Suppressor macrophage (primary cell): Measurements from ENCODE around the gene IRX6.
A peak's percentile ranks its signal among the peaks of the same experiment; 100 is the strongest.

Experiments
- DNase-seq, 4 experiments: peaks; one replicate each; pipeline ENCODE4 v3.0.0-alpha.2; 2020 to 2022

IRX6 gene

DNA sequence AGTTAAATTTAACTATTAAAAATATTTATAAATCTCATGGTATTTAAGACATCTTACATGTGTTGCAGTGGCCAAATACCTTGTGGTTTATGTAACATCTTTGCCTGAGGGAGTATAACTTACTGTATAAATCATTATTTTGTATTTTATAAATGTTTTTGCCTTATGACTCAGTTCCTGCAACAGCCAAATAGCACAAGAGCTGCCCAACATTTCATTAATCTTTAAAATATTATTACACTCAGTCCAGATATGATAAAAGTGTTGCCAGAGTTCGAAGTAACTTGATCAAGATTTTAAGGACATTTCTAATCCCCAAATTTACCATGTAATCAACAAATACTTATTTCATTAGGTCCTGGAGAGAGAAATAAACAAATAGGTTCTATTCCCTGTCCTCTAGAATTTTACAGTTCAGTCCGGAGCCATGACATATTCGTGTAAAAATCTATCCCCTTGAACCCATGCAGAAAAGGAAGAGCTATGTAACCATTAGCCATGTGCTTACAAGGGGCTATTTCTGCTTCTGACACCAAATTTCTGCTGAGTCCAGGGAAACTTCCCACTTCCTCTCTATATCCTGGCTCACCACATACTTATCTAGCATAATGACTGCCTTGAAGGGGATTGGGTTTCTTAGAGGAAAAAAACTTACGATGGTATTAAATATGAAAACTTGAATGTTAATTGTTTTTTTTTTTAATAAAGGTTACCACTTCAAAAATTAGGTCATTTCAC, 44.0 kb downstream of the IRX6 start:
- peak; percentile 50 to 82 (median 60) for DNase-seq

GRCh38 chr16:55369151-55369550, 45.1 kb downstream of the IRX6 start:
- DNase-seq, result no peak

DNA sequence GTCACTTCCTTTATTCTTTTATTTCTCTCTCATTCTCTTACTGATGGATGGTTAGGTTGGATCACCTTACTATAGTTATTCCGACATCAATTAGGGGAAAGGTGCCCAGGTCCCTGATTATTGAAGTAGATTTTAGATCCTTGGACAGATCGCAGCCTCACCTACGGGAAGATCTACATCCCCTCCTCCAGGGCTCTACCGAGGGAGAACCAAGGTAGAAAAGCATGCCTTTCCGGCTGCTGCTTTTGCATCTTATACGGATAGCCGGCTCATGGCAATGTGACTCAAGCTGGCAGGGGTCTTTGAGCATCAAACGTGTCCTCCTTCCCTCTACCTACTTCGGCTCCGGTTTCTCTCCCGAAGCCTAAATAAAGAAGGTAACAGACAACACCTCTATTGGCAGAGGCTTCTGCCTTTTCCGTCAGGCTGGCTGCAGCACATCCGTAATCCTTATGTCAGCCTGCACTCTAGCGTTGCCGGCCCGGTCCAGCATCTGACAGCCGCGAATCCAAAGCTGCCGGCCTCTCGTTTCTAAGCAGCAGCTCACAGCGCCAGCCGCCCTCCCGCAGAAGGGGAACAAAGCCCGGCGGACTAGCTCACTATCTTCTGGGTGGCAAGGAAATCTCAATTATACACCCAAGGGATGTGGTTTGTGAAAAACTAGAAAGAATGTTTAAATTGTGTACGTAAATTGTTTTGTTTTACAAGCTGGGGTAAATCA, 46.9 kb downstream of the IRX6 start:
- DNase-seq, result peak; percentile 61 to 86 (median 76)

GRCh38 chr16:55372792-55373488, 48.9 kb downstream of the IRX6 start:
- DNase-seq, result no peak

- no peak for DNase-seq
These were observed 49.5 kb downstream of the IRX6 start for GRCh38 chr16:55373489-55373832.

- no peak for DNase-seq
These were observed 52.0 kb downstream of the IRX6 start for GRCh38 chr16:55376045-55376444.

GRCh38 chr16:55376567-55377167, 52.7 kb downstream of the IRX6 start:
- no peak for DNase-seq

DNA sequence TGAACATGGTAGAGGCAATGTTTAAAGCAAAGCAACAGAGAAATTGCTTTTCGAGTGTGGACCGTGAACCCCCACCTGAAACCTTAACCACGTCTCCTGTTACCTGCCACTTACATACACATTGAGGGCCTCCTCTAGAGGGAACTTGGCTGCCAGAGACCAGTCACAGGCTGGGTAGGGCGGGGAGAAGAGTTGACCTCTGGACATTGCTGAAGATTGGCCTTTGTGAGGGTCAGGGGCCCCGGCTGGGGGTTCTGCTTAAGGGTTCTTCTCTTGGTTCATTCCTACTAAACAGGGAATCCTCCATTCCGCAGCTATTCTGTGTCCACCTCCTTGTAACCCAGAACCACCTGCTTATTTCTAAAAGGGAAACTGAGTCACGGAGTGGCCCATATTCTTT, 53.8 kb downstream of the IRX6 start:
- DNase-seq, result no peak

DNA sequence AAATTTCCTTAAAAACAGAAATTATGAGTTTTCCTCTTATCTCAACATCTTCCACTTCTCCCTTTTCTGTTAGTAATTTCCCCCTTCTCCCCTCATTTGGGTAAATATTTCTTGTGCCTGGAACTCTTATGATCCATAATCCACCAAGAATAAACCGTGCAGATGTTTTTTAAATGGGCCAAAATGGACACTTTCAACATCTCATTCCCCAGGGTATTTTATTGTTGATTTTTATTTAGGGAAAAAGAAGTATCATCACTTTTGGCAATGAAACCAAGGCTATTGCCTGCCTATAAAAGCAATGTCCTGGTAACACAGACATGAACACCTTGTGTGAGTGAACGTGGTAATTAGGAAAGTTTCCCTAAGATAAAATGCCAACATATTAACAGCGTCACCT, 54.6 kb downstream of the IRX6 start:
- no peak for DNase-seq

DNA sequence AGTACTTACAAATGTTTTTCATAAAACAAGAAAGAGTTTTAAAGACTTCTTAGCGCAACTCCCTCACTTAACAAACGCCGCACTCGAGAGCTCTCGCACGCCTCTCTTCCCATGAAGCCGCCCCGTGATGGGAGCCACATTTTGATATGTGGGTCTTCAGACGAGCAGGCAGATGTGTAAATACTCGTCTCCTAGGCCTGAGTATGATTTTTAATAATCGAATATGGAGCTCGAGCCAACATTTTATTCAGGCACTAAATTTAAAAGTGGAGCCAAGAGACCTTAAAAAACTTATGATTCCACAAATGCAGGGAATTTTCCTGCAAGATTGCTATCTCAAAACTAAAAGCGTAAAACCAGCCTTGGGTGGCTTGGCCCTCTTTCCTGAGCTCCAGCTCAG, 55.4 kb downstream of the IRX6 start:
- no peak for DNase-seq

DNA sequence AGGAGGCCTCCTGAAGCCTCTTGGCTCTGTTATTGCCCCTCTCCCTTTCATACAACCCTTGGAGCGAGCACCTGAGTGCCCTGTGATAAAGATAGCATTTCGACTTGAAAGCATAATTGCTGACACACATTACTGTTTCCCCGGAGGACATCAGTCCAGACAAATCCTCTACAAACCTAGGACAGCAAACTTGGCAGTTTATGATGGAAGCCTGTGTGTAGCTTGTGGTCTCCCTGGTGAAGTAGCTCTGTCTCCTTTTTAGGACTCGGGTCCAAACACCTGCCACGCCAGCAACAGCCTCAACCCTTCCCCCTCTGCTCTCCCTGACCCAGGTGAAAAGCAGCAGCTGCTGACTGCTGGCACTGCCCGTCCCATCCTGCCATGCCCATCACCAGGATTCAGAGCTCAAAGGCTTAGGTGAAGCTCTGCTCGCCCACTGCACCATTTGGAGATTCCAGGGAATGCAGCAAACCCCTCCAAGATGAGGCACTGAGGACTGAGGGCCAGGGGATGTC, 55.9 kb downstream of the IRX6 start:
- DNase-seq, result no peak
